ENCODE results near the gene GNG12. TPM values are rescaled to one million over a fixed set of nuclear protein-coding genes. Genes with fewer than 3 reads are reported as not detected.

The GNG12 gene
- total and polyA plus RNA-seq, 9 of the 15 experiments (the other 6 are each of a cell fraction or from before 2014, with no cell fraction given): 2.6 to 6.0 (median 4.1) TPM

- ATAC-seq: no peak
- in situ Hi-C loops (cut with MboI) (no loop called here), intact Hi-C loops (cut with micrococcal nuclease) (loop anchor here (1.0 to 10.0 kb wide), 4 partner anchors 38 to 752 kb away; partner anchors contain the start of gene SERBP1)
- CTCF ChIA-PET (ENCODE audit: low intra/inter-chr PET ratio): no interaction called here
- H3K9me1 ChIP-seq (ENCODE audit: control insufficient read depth, insufficient read depth, low read length): no peaks in the 10 kb centered on the region
- no peak for DNase-seq (ENCODE audit: extremely low read depth in 1 of 4, low spot score in 3 of 4)
- H3K4me1 ChIP-seq (replicated peaks in 1 of 2; ENCODE audit: control insufficient read depth in 2 of 2, insufficient read depth in 2 of 2, low read length in 2 of 2): peaks cover 18 to 28% of the 10 kb centered on the region in 2 experiments; a peak in 4 of 5 replicates
- H3K4me3 ChIP-seq: peak overlapping the region; percentile 93
- H3K9ac ChIP-seq (ENCODE audit: insufficient read depth in 1 of 2, low read depth in 2 of 2, low read length in 2 of 2): peak overlapping the region; percentile 79 to 90; a peak in 3 of 4 replicates
- H3K79me2 ChIP-seq (ENCODE audit: control insufficient read depth, insufficient read depth, low read length): peaks cover 52% of the 10 kb centered on the region
- H3K9me3 ChIP-seq (replicated peaks; ENCODE audit: control insufficient read depth, insufficient read depth, low read depth, low read length): no peaks in the 10 kb centered on the region
- H4K20me1 ChIP-seq (replicated peaks; ENCODE audit: control insufficient read depth, insufficient read depth, low read length): 0 out of 2 replicates have a peak, but pooled peaks cover 3% of the 10 kb centered on the region
- no peaks in the 10 kb centered on the region for H3K27me3 ChIP-seq (ENCODE audit: control insufficient read depth in 2 of 2, insufficient read depth in 2 of 2, low read length in 2 of 2)
- TSS peak; percentile 89 for BruUV-seq (replicated peaks)
- peaks cover 35% of the 10 kb centered on the region for H3K36me3 ChIP-seq (ENCODE audit: control insufficient read depth, insufficient read depth, low read length)
- POLR2A ChIA-PET: interaction anchor here (0.7 to 6.3 kb wide), 42 partner anchors 8 to 255 kb away, joined by 3 to 62 read pairs (median 4); partner anchors contain the start of gene SERBP1
- H3K4me2 ChIP-seq (ENCODE audit: insufficient read depth, low read length): peak overlapping the region; percentile 86
- no peak for FAIRE-seq
- WGBS (ENCODE audit: insufficient coverage, low coverage, missing lambda C conversion rate): 0% methylated on average over 20 of the region's 20 CpGs
- H2AFZ ChIP-seq (ENCODE audit: low read depth, low read length): peak overlapping the region; percentile 82
- peak overlapping the region; percentile 87 for H3K27ac ChIP-seq (ENCODE audit: extremely low read depth, low read depth, low read length)
- TF ChIP-seq HDAC1 (IDR thresholded peaks at IDR 0.05) (no peak), ZBTB7A (IDR thresholded peaks at IDR 0.05; ENCODE audit: borderline replicate concordance, control insufficient read depth, low read depth, low read length) (peak; percentile 91), HDAC6 (IDR thresholded peaks at IDR 0.05; ENCODE audit: low read depth, low read length) (no peak), YBX1 (IDR thresholded peaks at IDR 0.05) (no peak), CREB5 (CRISPR knock-in tag; IDR thresholded peaks at IDR 0.05) (no peak), SAFB2 (IDR thresholded peaks at IDR 0.05; ENCODE audit: borderline replicate concordance, low read depth, low read length, severe bottlenecking) (no peak), GABPB2 (CRISPR knock-in tag; conservative IDR thresholded peaks at IDR 0.05) (no peak), NRF1 (conservative IDR thresholded peaks at IDR 0.05 in 1 of 2, IDR thresholded peaks at IDR 0.05 in 1 of 2) (no peak; a peak in 1 of 4 replicates), SAFB (IDR thresholded peaks at IDR 0.05; ENCODE audit: borderline replicate concordance, low read depth, low read length) (no peak), REST (IDR thresholded peaks at IDR 0.05; ENCODE audit: borderline replicate concordance) (no peak), REST (CRISPR knock-in tag; IDR thresholded peaks at IDR 0.05; ENCODE audit: low read depth) (no peak), RBM15 (IDR thresholded peaks at IDR 0.05; ENCODE audit: insufficient read depth, low read length) (no peak), NONO (IDR thresholded peaks at IDR 0.05; ENCODE audit: low read depth in 2 of 2, low read length in 1 of 2) (no peak)
Measured at GRCh38 chr1:67684526-67685066, 148.7 kb downstream of the GNG12 start.

Data from K562 (cell line).